Measurements from ENCODE around the gene RLN3. TPM values are rescaled to one million over a fixed set of nuclear protein-coding genes. Genes with fewer than 3 reads are reported as not detected.
A peak's percentile ranks its signal among the peaks of the same experiment; 100 is the strongest.
"Not testable (repeated sequence)": the region's sequence is repeated elsewhere in the genome, so short reads cannot be mapped to it uniquely, and the experiment has no call there.

RLN3 gene
- total RNA-seq, 1 donor from 2014 or later = not detected

DNA sequence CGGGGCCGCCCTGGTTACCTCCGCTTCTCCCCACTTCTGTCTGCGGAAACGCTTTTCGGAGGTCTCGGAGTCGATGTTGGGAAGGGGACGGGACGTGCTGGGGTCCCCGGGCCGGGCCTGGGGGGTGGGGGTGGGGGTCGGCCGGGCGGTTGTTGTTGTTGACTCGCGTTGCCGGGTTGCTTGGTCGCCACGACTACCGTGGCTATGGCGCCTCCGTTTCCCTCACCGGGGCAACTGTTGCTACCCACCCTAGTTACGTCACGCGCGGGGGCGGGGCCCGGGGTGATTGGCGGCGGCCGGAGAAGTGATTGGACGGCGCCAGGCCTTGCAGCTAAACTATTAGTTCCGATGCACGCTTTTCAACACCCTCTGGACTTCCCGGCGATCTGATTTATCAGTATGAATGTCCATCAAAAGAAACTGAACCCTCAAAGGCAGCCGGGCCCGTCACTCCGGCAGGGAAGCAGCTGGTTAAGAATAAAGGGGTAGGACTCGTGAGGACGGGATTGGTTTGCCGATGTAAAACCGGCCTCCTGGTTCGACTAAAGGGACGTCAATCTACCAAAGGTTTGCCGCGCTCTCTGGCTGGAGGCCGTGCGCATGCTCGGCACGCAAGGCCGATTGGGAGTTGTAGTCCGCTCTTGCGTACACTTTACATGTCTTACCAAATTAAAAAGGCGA is 21.7 kb upstream of the RLN3 start, which contains the start of gene RFX1:
Gene RFX1 (minus strand): TSS at position 236 of the 681 bp plus-strand sequence. CDS start 12,477 bp downstream, outside the sequence.
- peak; percentile 99 for DNase-seq (ENCODE audit: low read depth)
- peak within 1 kb of the TSS; percentile 86 for H3K4me3 ChIP-seq (ENCODE audit: low read depth, low read length)
- TF ChIP-seq, protein P1, sequence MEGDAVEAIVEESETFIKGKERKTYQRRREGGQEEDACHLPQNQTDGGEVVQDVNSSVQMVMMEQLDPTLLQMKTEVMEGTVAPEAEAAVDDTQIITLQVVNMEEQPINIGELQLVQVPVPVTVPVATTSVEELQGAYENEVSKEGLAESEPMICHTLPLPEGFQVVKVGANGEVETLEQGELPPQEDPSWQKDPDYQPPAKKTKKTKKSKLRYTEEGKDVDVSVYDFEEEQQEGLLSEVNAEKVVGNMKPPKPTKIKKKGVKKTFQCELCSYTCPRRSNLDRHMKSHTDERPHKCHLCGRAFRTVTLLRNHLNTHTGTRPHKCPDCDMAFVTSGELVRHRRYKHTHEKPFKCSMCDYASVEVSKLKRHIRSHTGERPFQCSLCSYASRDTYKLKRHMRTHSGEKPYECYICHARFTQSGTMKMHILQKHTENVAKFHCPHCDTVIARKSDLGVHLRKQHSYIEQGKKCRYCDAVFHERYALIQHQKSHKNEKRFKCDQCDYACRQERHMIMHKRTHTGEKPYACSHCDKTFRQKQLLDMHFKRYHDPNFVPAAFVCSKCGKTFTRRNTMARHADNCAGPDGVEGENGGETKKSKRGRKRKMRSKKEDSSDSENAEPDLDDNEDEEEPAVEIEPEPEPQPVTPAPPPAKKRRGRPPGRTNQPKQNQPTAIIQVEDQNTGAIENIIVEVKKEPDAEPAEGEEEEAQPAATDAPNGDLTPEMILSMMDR (conservative IDR thresholded peaks at IDR 0.05; ENCODE audit: low read depth, low read length) = no peak

GRCh38 chr19:14006766-14007562 is 21.0 kb upstream of the RLN3 start:
- TF ChIP-seq, protein P1 (conservative IDR thresholded peaks at IDR 0.05; ENCODE audit: low read depth, low read length) = no peak
- peak overlapping the region; percentile 86 for H3K4me3 ChIP-seq (ENCODE audit: low read depth, low read length)
- DNase-seq (ENCODE audit: low read depth) = no peak

DNA sequence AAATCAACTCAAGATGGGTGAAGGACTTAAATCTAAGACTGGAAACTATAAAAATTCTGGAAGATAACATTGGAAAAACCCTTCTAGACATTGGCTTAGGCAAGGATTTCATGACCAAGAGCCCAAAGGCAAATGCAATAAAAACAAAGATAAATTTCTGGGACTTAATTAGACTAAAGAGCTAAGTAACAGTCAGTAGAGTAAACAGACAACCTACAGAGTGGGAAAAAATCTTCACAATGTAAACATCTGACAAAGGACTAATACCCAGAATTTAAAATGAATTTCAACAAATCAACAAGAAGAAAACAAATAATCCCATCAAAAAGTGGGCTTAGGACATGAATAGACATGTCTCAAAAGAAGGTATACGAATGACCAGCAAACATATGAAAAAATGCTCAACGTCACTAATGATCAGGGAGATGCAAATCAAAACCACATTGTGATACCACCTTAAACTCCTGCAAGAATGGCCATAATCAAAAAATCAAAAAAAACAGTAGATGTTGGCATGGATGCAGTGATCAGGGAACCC is 15.5 kb upstream of the RLN3 start:
- TF ChIP-seq, protein P1 (conservative IDR thresholded peaks at IDR 0.05; ENCODE audit: low read depth, low read length) = no peak
- H3K4me3 ChIP-seq (ENCODE audit: low read depth, low read length) = no peak overlapping the region
- no peak for DNase-seq (ENCODE audit: low read depth)

- DNase-seq (ENCODE audit: low read depth) = peak; percentile 45
- no peak overlapping the region for H3K4me3 ChIP-seq (ENCODE audit: low read depth, low read length)
- TF ChIP-seq, protein P1 (conservative IDR thresholded peaks at IDR 0.05; ENCODE audit: low read depth, low read length) = no peak
Observed at GRCh38 chr19:14015524-14016035, 12.4 kb upstream of the RLN3 start.

DNA sequence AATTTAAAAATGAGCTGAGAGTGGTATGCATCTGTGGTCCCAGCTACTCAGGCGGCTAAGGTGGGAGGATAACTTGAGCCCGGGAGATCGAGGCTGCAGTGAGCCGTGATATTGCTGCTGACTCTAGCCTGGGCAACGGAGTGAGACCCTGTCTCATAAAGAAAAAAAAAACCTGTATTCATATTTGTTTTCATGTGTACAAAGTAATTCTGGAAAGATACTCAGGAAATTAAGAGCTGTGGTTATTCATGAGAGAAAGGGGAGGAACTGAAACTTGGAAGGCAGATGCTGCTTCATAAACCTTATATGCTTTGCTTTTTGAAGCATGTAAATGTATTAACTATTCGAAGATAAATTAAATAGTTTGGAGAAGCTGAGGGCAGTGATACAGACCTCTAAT is 8.8 kb upstream of the RLN3 start:
- no peak for DNase-seq (ENCODE audit: low read depth)
- TF ChIP-seq, protein P1 (conservative IDR thresholded peaks at IDR 0.05; ENCODE audit: low read depth, low read length) = no peak
- H3K4me3 ChIP-seq (ENCODE audit: low read depth, low read length) = no peak overlapping the region

DNA sequence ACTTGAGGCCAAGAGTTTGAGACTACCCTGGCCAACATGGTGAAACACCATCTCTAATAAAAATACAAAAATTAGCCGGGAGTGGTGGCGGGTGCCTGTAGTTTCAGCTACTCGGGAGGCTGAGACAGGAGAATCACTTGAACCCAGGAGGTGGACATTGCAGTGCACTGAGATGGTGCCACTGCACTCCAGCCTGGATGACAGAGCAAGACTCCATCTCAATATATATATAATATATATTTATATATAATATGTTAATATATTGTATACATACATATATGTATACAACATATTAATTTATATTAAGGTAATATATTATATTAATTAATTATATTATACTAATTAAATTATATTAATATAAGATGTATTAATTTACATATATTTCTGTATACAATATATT is 8.2 kb upstream of the RLN3 start:
- DNase-seq (ENCODE audit: low read depth); H3K4me3 ChIP-seq (ENCODE audit: low read depth, low read length): not testable (repeated sequence)

DNA sequence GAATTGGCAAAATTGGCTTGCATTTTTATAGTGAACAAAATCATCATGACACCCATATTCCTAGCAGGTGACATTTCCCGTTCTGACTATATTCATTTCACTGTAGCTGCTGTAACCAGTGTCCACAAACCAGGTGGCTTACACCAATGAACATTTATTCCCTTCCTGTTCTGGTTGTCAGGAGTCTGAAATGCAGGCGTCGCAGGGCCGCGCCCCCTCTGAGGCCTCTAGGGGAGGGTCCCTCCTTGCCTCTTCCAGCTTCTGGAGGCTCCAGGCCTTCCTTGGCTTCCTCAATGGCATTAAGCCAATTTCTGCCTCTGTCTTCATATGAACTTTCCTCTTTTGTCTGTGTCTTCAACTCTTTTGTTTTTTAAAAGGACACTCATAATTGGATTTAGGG is 6.5 kb upstream of the RLN3 start:
- TF ChIP-seq, protein P1 (conservative IDR thresholded peaks at IDR 0.05; ENCODE audit: low read depth, low read length) = no peak
- no peak overlapping the region for H3K4me3 ChIP-seq (ENCODE audit: low read depth, low read length)
- no peak for DNase-seq (ENCODE audit: low read depth)
